Breast epithelium (tissue), 3 donors: ENCODE data around the gene ABCA1.

ENCODE experiments used
- CTCF ChIP-seq, 3 donors: fragments of 450-650 bp; IDR thresholded peaks; one replicate each; pipeline ENCODE4 v1.5.1; 2016 to 2017; ENCODE audit warnings: antibody characterized with exemption in 3 of 3, mild to moderate bottlenecking in 3 of 3, moderate library complexity in 3 of 3
- POLR2A ChIP-seq: fragments of 450-650 bp; IDR thresholded peaks from one replicate; pipeline ENCODE4 v1.6.1; 2016; ENCODE audit warnings: antibody characterized with exemption, mild to moderate bottlenecking, moderate library complexity
- POLR2AphosphoS5 ChIP-seq, 3 donors: sonication (generic); formaldehyde crosslinking; IDR thresholded peaks; one replicate each; pipeline ENCODE4 v1.6.1; 2017; ENCODE audit warnings: antibody characterized with exemption in 3 of 3

GRCh38 chr9:104951487-104951886, 23.5 kb upstream of the ABCA1 start:
- TF ChIP-seq CTCF (IDR thresholded peaks at IDR 0.05) (no peak), POLR2AphosphoS5 (IDR thresholded peaks at IDR 0.05) (no peak), POLR2A (no peak)
